Parathyroid adenoma (tissue), 2 donors: ENCODE data around the gene ZFYVE19.
A peak's percentile ranks its signal among the peaks of the same experiment; 100 is the strongest.

ENCODE experiments used
- H2AFZ ChIP-seq: fragments of 300-600 bp; sonication (generic); one replicate; pipeline ENCODE4 v1.7.0; 2017; ENCODE audit warnings: antibody characterized with exemption, mild to moderate bottlenecking
- H3K27ac ChIP-seq: fragments of 300-600 bp; sonication (generic); one replicate; pipeline ENCODE4 v1.7.0; 2017
- H3K27me3 ChIP-seq: fragments of 300-600 bp; sonication (generic); one replicate; pipeline ENCODE4 v1.7.0; 2017; ENCODE audit warnings: low read length; ENCODE audit not compliant: control insufficient read depth, insufficient read depth
- H3K36me3 ChIP-seq: fragments of 300-600 bp; sonication (generic); one replicate; pipeline ENCODE4 v1.7.0; 2017; ENCODE audit warnings: low read length; ENCODE audit not compliant: control insufficient read depth, insufficient read depth
- H3K4me1 ChIP-seq: fragments of 300-600 bp; sonication (generic); one replicate; pipeline ENCODE4 v1.7.0; 2017; ENCODE audit warnings: control low read depth
- H3K4me2 ChIP-seq: fragments of 300-600 bp; sonication (generic); one replicate; pipeline ENCODE4 v1.7.0; 2017; ENCODE audit warnings: low read length
- H3K4me3 ChIP-seq: fragments of 300-600 bp; sonication (generic); one replicate; pipeline ENCODE4 v1.7.0; 2017; ENCODE audit warnings: low read depth, low read length
- H3K79me2 ChIP-seq: fragments of 300-600 bp; sonication (generic); one replicate; pipeline ENCODE4 v1.7.0; 2017; ENCODE audit warnings: control low read depth
- H3K9ac ChIP-seq: fragments of 300-600 bp; sonication (generic); one replicate; pipeline ENCODE4 v1.7.0; 2017; ENCODE audit warnings: mild to moderate bottlenecking
- H3K9me3 ChIP-seq: fragments of 300-600 bp; sonication (generic); one replicate; pipeline ENCODE4 v1.7.0; 2017; ENCODE audit warnings: low read length; ENCODE audit not compliant: control insufficient read depth
- CTCF ChIP-seq: fragments of 300-600 bp; sonication (generic); IDR thresholded peaks from one replicate; pipeline ENCODE4 v1.7.0; 2017; ENCODE audit warnings: antibody characterized with exemption, mild to moderate bottlenecking
- donor health status: primary hyperparathyroidism.

ZFYVE19 gene

GRCh38 chr15:40764629-40765103, 42.2 kb upstream of the ZFYVE19 start:
- Histone ChIP-seq H3K79me2 (no peaks in the 10 kb centered on the region), H3K9me3 (no peaks in the 10 kb centered on the region), H3K27ac (peak overlapping the region; percentile 56), H2AFZ (peak overlapping the region; percentile 85), H3K4me1 (peaks cover 3% of the 10 kb centered on the region), H3K4me2 (peak overlapping the region; percentile 76), H3K9ac (no peak overlapping the region), H3K4me3 (peak overlapping the region; percentile 46), H3K27me3 (no peaks in the 10 kb centered on the region), H3K36me3 (no peaks in the 10 kb centered on the region)
- TF ChIP-seq CTCF, result no peak

GRCh38 chr15:40766194-40766815, 40.6 kb upstream of the ZFYVE19 start:
- Histone ChIP-seq H3K79me2 (no peaks in the 10 kb centered on the region), H3K36me3 (no peaks in the 10 kb centered on the region), H3K9ac (no peak overlapping the region), H3K27me3 (no peaks in the 10 kb centered on the region), H3K4me2 (no peak overlapping the region), H2AFZ (no peak overlapping the region), H3K4me1 (peaks cover 3% of the 10 kb centered on the region), H3K27ac (no peak overlapping the region), H3K4me3 (no peak overlapping the region), H3K9me3 (no peaks in the 10 kb centered on the region)
- no peak for TF ChIP-seq CTCF

- no peak for TF ChIP-seq CTCF
- H3K79me2 ChIP-seq, result no peaks in the 10 kb centered on the region
- H3K27me3 ChIP-seq, result no peaks in the 10 kb centered on the region
- no peak overlapping the region for H3K4me3 ChIP-seq
- H2AFZ ChIP-seq, result no peak overlapping the region
- H3K9me3 ChIP-seq, result no peaks in the 10 kb centered on the region
- no peak overlapping the region for H3K27ac ChIP-seq
- H3K4me2 ChIP-seq, result no peak overlapping the region
- H3K4me1 ChIP-seq, result peaks cover 3% of the 10 kb centered on the region
- H3K9ac ChIP-seq, result no peak overlapping the region
- H3K36me3 ChIP-seq, result no peaks in the 10 kb centered on the region
Observed at GRCh38 chr15:40766906-40767837, 39.7 kb upstream of the ZFYVE19 start.

- Histone ChIP-seq H3K27me3 (no peaks in the 10 kb centered on the region), H3K9me3 (no peaks in the 10 kb centered on the region), H3K36me3 (no peaks in the 10 kb centered on the region), H3K4me2 (no peak overlapping the region), H3K79me2 (no peaks in the 10 kb centered on the region), H3K9ac (no peak overlapping the region), H2AFZ (no peak overlapping the region), H3K4me3 (no peak overlapping the region), H3K27ac (no peak overlapping the region), H3K4me1 (peaks cover 3% of the 10 kb centered on the region)
- TF ChIP-seq CTCF, result no peak
Observed at GRCh38 chr15:40767838-40768500, 38.9 kb upstream of the ZFYVE19 start.
